ENCODE results near the gene NAA10. TPM values are rescaled to one million over a fixed set of nuclear protein-coding genes. Genes with fewer than 3 reads are reported as not detected.

Gene NAA10
- total and polyA plus RNA-seq, 2 of the 13 experiments (the other 11 are each of a cell fraction or from before 2014, with no cell fraction given), result 49.2 to 51.7 TPM

GRCh38 chrX:153931748-153932147, 3.1 kb downstream of the NAA10 start:
- no peak for TF ChIP-seq NR3C1 (CRISPR knock-in tag; IDR thresholded peaks at IDR 0.05)
- TF ChIP-seq ZNF687 (CRISPR knock-in tag; IDR thresholded peaks at IDR 0.05), result no peak
- TF ChIP-seq KMT2A (CRISPR knock-in tag; IDR thresholded peaks at IDR 0.05), result no peak
- no peak for TF ChIP-seq ZNF143 (CRISPR knock-in tag; IDR thresholded peaks at IDR 0.05)
- no peak overlapping the region for H3K4me3 ChIP-seq (replicated peaks in 1 of 3; ENCODE audit: insufficient read depth in 1 of 3, low read depth in 2 of 3, low read length in 3 of 3)
- H3K36me3 ChIP-seq (replicated peaks in 1 of 2; ENCODE audit: control insufficient read depth in 1 of 2, insufficient read depth in 2 of 2, low read length in 2 of 2), result peaks cover 1 to 8% of the 10 kb centered on the region in 2 experiments; a peak in 1 of 5 replicates
- H2AFZ ChIP-seq (ENCODE audit: low read length), result no peak overlapping the region
- no peak overlapping the region for H3K4me2 ChIP-seq (ENCODE audit: low read depth, low read length)
- no peak for DNase-seq (ENCODE audit: low spot score)
- H4K20me1 ChIP-seq (ENCODE audit: insufficient read depth, low read length), result no peaks in the 10 kb centered on the region
- no peaks in the 10 kb centered on the region for H3K27me3 ChIP-seq (ENCODE audit: control insufficient read depth in 1 of 2, insufficient read depth in 2 of 2, low read length in 2 of 2)
- CTCF ChIA-PET (ENCODE audit: low intra/inter-chr PET ratio, low total read pairs), result no interaction called here
- FAIRE-seq, result no peak
- WGBS (ENCODE audit: low lambda C conversion rate), result 100% methylated on average over 3 of the region's 13 CpGs
- H3K79me2 ChIP-seq (ENCODE audit: insufficient read depth, low read length), result peaks cover 9% of the 10 kb centered on the region
- POLR2A ChIA-PET, result no interaction called here
- H3K27ac ChIP-seq (ENCODE audit: extremely low read length, insufficient read depth, low read length), result no peak overlapping the region
- no peaks in the 10 kb centered on the region for H3K9me3 ChIP-seq (ENCODE audit: low read length)
- BruUV-seq (replicated peaks), result no TSS peak
- in situ Hi-C loops (cut with HindIII; ENCODE audit: extremely low pct_ligation_motif_present, low pct_unique_long_range_greater_than_20kb), result no loop called here
- peaks cover 24% of the 10 kb centered on the region for H3K4me1 ChIP-seq (ENCODE audit: insufficient read depth, low read length)
- intact Hi-C loops (cut with micrococcal nuclease; ENCODE audit: unreplicated experiment), result no loop called here
- ATAC-seq, result no peak
- H3K9ac ChIP-seq (ENCODE audit: insufficient read depth, low read depth, low read length), result no peak overlapping the region

- peaks cover 1 to 8% of the 10 kb centered on the region in 2 experiments; a peak in 1 of 5 replicates for H3K36me3 ChIP-seq (replicated peaks in 1 of 2; ENCODE audit: control insufficient read depth in 1 of 2, insufficient read depth in 2 of 2, low read length in 2 of 2)
- H3K9ac ChIP-seq (ENCODE audit: insufficient read depth, low read depth, low read length), result no peak overlapping the region
- H4K20me1 ChIP-seq (ENCODE audit: insufficient read depth, low read length), result no peaks in the 10 kb centered on the region
- 93% methylated on average over 4 of the region's 8 CpGs for WGBS (ENCODE audit: low lambda C conversion rate)
- POLR2A ChIA-PET, result no interaction called here
- H2AFZ ChIP-seq (ENCODE audit: low read length), result no peak overlapping the region
- no peak overlapping the region for H3K4me3 ChIP-seq (replicated peaks in 1 of 3; ENCODE audit: insufficient read depth in 1 of 3, low read depth in 2 of 3, low read length in 3 of 3)
- FAIRE-seq (no peak), ATAC-seq (no peak), DNase-seq (ENCODE audit: low spot score) (no peak)
- in situ Hi-C loops (cut with HindIII; ENCODE audit: extremely low pct_ligation_motif_present, low pct_unique_long_range_greater_than_20kb), result no loop called here
- TF ChIP-seq MAFF (IDR thresholded peaks at IDR 0.05; ENCODE audit: low read depth, low read length) (peak; percentile 63), SKIL (CRISPR knock-in tag; IDR thresholded peaks at IDR 0.05; ENCODE audit: borderline replicate concordance) (no peak), GTF2F1 (IDR thresholded peaks at IDR 0.05; ENCODE audit: low read length) (no peak), MAFK (conservative IDR thresholded peaks at IDR 0.05 in 1 of 2, IDR thresholded peaks at IDR 0.05 in 1 of 2; ENCODE audit: low read length in 2 of 2) (peak; percentile 60 to 75; a peak in 3 of 4 replicates), ZNF777 (CRISPR knock-in tag; IDR thresholded peaks at IDR 0.05) (no peak), ZNF224 (CRISPR knock-in tag; IDR thresholded peaks at IDR 0.05) (no peak)
- no TSS peak for BruUV-seq (replicated peaks)
- peaks cover 9% of the 10 kb centered on the region for H3K79me2 ChIP-seq (ENCODE audit: insufficient read depth, low read length)
- no peaks in the 10 kb centered on the region for H3K9me3 ChIP-seq (ENCODE audit: low read length)
- CTCF ChIA-PET (ENCODE audit: low intra/inter-chr PET ratio, low total read pairs), result no interaction called here
- H3K4me2 ChIP-seq (ENCODE audit: low read depth, low read length), result no peak overlapping the region
- H3K4me1 ChIP-seq (ENCODE audit: insufficient read depth, low read length), result peaks cover 29% of the 10 kb centered on the region
- intact Hi-C loops (cut with micrococcal nuclease; ENCODE audit: unreplicated experiment), result no loop called here
- H3K27ac ChIP-seq (ENCODE audit: extremely low read length, insufficient read depth, low read length), result no peak overlapping the region
- no peaks in the 10 kb centered on the region for H3K27me3 ChIP-seq (ENCODE audit: control insufficient read depth in 1 of 2, insufficient read depth in 2 of 2, low read length in 2 of 2)
Measured at GRCh38 chrX:153931151-153931550, 3.7 kb downstream of the NAA10 start.
